HG02798 (cell line): ENCODE results near the gene SPEM2.

Experiments used
- ATAC-seq: cut with Tn5 transposase; IDR thresholded peaks from one replicate; pipeline ENCODE4 v1.9.1; 2021; ENCODE audit warnings: mild to moderate bottlenecking; ENCODE audit not compliant: unreplicated experiment, poor library complexity

SPEM2 gene

DNA sequence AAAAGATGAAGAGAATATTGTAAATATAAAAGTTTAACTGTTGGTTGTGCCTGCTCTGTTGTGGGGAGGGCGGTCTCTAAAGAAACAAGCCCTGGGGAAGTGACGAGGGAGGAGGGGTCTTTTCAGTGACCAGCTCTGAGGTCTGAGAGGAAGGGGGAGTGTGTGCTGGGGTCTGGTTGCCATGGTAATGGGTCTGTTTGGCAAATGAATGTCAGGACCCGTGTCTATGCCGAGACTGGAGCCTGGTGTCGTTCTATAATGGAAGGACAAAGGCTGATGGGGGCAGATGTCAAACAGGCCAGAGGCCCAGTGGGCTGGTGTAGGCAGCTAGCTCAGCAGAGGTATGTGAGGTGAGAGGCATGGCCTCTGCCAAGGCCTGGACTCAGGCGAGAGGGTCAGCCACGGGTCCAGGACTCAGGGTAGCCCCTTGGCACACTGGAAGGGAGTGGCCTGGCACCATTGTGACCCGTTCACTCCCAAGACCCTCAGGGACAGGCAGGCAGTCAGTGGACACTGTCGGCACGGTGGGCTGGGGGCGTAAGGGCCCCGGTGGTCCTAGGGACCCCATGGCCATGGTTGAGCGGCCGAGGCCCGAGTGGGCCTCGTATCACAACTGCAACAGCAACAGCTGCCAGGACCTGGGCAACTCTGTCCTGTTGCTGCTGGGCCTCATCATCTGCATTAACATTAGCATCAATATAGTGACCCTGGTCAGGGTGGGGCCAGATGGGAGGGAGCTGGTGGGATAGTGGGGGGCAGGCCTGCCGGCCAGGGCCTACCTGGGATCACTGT is 5.4 kb upstream of the SPEM2 start, which contains the start of gene SPEM1:
TSS of gene SPEM1 (plus strand) at position 506 of the 792 bp plus-strand sequence. CDS start at position 567, 61 bp downstream.
- ATAC-seq, result no peak

DNA sequence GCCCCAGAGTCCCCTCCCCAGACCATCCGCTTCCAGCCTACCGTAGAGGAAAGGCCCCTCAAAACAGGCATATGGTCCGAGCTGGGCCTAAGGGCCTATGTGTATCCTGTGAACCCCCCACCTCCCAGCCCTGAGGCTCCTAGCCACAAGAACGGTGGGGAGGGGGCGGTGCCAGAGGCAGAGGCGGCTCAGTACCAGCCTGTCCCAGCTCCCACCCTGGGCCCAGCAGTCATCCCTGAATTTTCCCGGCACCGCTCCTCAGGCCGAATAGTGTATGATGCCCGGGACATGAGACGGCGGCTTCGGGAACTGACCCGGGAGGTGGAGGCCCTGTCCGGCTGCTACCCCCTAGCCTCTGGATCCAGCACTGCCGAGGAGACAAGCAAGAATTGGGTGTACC is 4.2 kb upstream of the SPEM2 start:
- no peak for ATAC-seq

DNA sequence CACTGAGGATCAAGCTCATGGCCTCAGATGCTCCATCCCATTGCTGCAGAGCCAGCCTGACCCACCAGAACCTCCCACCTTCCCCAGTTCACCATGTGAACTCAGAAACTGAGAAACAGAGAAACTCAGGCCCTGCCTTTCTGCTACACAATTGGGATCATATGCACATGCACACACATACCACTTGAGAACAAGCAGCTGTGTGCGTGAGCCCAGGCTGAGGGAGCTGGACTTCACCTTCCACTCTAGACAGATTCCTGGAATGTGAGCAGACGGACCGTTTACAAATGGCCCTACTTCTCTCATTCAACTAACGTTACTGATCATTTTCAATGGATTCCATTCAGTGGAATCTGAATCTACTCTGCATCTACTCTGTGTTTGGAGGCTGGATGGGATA is 1.7 kb upstream of the SPEM2 start:
- no peak for ATAC-seq

DNA sequence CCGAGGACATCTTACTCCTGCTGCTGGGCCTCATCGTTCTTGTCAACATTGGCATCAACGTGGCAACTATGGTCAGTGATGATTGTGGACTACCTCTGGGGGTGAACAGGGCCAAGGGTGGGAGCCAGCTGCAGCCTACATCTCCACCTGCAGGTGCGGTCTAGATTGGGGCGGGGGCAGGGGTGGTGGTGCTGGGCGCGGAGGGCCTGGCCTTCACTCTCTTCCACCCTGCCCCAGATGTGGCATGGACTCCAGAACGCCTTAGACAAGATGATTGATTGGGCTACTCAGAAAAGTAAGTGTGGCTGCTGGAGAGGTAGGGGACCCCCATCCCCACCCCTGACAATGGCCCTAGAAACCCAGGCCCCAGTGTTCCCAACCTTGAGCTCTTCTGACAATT is 340 bp downstream of the SPEM2 start:
- ATAC-seq, result no peak

DNA sequence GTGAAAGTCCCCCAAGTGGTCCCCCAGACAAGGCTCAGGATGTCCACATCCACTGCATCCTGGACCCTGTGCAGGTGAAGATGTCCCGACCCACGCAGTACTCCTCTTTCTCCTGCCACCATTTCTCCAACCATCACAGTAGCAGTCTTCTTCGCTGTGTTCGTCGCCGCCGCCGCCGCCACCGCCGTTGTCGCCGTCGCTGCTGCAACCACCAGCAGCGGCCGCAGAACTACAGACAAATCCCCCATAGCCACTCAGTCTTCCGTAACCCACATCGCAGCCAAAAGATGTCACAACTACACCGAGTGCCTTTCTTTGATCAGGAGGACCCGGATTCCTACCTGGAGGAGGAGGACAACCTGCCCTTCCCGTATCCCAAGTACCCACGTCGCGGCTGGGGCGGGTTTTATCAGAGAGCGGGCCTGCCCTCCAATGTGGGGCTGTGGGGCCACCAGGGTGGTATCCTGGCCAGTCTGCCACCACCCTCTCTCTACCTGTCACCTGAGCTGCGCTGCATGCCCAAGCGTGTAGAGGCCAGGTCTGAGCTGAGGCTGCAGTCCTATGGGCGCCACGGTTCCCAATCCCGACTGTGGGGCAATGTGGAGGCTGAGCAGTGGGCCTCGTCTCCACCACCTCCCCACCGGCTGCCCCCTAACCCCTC is 917 bp downstream of the SPEM2 start:
- ATAC-seq, result no peak

DNA sequence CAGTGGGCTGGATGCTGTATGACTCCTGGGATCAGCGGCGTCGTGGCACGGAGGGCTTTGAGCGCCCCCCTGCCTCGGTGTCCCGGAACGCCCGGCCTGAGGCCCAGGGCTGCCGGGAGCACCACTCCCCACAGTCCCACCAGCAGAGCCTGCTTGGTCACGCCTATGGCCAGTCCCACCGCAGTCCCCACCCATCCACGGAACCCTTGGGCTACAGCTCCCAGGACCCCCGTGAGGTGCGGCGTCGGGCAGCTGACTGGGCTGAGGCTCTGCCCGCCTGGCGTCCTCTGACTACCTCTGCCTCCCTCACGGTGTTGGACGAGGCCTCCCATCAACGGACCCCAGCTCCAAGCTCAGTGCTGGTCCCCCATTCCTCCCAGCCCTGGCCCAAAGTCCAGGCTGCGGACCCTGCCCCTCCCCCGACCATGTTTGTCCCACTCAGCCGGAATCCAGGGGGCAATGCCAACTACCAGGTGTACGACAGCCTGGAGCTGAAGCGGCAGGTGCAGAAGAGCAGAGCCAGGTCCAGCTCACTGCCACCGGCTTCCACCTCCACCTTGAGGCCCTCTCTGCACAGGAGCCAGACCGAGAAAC is 1.6 kb downstream of the SPEM2 start:
- no peak for ATAC-seq

DNA sequence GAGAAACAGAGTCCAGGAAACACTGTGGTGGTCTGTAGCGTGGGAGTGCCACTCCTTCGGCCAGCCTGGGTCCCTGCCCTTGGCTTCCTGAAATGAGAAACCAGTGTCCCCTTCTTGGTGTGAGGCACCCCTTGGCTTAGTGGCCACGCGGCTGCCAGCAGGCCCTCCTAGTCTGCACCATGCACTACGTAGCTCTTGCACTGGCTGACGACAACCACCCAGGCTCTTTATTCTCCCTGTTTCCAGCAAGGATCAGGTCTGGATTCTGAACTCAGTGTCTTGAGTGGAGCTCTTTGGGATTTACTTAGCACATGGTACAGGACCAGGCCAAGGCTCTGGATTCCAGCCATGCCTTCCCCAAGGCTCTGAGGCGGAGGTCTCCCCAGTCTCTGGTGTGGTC is 2.1 kb downstream of the SPEM2 start:
- ATAC-seq, result no peak

DNA sequence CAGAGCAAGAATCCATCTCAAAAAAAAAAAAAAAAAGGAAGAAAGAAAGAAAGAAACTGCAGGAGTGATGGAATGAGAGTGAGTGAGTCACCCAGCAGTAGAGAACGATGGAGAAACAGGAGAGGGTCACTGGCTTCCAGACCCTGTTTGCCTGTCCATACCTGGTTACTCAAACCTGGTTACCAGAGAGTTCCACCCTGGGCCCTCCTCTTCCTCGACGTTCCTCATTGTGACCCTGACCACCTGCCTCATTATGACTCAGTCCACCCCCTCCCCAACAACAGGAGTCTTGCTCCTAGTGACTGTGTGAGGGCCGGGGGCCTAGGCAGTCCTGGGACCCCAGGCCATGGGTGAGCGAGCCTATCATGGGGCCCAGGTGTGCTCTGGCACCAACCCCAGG is 3.1 kb downstream of the SPEM2 start, which contains the start of gene SPEM3:
TSS of gene SPEM3 (plus strand) at position 301 of the 400 bp plus-strand sequence. CDS start at position 347, 46 bp downstream.
- no peak for ATAC-seq

DNA sequence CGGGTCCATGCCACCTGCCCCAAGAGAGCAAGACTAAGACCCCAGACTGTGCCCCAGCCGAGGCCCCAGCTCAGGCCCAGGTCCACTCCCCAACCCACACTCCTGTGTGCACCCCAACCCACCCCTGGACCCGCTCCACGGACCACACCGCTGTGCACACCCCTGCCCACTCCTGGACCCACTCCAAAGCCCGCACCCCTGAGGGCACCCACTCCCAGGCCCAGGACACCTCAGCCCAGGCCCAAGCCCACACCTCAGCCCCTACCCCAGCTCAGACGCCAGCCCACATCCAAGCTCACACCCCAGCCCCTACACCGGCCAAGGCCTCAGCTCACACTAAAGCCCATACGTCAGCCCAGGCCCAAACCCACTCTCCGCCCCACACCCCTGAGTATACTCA is 4.3 kb downstream of the SPEM2 start:
- ATAC-seq, result no peak

DNA sequence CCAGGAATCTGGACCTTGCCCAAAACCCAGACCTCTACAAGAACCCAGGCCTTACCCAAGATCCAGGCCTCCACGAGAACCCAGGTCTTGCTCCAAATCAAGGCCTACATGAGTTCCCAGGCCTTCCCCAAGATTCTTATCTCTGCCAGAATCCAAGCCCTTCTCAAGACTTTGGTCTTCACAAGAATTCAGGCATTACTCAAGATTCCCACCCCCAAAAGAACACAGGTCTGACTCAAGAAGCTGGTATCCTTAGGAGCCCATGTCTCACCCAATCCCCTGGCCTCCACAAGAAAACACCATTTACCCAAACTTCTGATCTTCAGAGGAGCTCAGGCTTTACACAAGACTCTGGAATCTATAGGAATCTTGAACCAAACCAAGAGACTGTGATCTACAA is 5.8 kb downstream of the SPEM2 start:
- no peak for ATAC-seq

DNA sequence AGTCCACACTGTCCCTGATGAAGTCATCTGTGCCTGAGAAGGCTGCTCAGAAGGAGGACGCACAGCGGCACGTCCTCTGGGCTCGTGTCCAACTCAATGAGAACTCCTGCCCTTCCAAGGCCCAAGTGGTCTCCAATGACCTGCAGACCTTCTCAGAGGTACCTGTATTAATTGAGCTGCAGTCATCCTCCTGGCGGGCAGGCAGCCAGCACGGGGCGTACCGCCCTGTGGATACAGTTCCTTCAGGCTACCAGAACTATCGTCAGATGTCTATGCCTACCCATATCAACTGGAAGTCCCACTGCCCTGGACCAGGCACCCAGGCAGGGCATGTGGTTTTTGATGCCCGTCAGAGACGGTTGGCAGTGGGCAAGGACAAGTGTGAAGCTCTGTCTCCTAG is 6.9 kb downstream of the SPEM2 start:
- ATAC-seq, result no peak

DNA sequence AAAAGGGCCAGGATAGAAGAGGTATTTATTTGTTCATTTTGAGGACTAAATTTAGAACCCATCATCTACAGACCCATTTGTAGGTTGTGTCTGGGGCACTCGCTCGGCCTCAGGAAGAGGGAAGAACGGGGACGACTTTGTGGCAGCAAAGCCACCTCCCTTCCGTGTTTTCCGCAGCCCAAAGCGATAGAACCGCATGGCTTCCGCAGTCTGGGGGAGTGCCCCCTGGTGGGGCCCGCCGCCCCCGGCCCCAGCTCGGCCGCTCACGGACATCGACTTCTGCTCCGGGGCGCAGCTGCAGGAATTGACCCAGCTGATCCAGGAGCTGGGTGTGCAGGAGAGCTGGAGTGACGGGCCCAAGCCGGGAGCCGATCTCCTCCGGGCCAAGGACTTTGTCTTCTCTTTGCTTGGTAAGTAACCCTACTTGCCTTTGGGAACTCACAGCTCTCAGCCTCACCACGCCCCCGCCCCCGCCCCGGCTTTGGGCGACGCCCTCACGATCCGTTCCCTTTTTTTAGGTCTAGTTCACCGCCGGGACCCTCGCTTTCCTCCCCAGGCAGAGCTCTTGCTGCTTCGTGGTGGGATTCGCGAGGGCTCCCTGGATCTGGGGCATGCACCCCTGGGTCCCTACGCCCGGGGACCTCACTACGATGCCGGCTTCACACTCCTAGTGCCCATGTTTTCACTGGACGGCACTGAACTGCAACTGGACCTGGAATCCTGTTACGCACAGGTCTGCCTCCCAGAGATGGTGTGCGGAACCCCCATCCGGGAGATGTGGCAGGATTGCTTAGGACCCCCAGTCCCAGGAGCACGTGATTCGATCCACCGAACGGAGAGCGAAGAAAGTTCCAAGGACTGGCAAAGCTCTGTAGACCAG is 10.5 kb downstream of the SPEM2 start:
- ATAC-seq, result no peak

DNA sequence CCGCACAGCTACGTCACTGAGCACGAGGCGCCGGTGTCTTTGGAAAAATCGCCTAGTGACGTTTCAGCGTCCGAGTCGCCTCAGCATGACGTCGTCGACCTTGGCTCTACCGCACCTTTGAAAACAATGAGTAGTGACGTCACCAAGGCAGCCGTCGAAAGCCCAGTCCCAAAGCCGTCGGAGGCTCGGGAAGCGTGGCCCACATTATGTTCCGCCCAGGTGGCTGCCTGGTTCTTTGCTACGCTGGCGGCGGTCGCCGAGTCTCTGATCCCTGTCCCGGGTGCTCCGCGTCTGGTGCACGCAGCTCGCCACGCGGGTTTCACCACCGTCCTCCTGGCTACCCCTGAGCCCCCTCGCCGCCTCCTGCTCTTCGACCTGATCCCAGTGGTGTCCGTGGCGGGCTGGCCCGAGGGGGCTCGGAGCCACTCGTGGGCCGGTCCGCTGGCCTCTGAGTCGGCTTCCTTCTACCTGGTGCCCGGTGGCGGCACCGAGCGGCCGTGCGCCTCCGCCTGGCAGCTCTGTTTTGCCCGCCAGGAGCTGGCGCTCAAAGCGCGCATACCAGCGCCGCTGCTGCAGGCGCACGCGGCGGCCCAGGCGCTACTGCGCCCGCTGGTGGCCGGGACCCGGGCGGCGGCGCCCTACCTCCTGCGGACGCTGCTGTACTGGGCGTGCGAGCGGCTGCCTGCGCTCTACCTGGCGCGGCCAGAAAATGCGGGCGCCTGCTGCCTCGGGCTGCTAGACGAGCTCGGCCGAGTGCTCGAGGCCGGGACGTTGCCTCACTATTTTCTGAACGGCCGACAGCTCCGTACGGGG is 11.3 kb downstream of the SPEM2 start:
- ATAC-seq, result peak; percentile 20

DNA sequence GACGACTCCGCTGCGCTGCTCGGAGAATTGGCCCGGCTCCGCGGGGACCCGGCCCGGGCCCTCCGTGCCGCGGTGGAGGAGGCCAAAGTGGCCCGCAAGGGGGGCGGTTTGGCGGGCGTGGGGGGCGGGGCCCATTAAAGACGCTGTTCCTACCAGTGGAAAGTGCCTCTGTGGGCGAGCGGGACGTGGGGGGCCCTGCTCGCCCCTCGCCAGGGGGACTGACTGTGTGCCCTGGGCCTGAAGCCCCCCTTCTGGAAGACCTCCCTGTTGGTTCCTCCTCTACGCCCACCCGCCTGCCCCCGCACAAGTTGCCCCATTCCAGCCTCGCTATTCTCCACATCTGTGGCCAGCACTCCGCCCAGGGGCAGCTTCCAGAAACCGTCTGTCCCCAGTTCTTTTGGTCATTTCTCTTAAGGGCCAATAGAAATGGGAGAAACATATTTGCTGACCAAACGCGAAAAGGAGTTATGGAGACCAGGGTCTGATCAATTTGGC is 12.0 kb downstream of the SPEM2 start:
- no peak for ATAC-seq

DNA sequence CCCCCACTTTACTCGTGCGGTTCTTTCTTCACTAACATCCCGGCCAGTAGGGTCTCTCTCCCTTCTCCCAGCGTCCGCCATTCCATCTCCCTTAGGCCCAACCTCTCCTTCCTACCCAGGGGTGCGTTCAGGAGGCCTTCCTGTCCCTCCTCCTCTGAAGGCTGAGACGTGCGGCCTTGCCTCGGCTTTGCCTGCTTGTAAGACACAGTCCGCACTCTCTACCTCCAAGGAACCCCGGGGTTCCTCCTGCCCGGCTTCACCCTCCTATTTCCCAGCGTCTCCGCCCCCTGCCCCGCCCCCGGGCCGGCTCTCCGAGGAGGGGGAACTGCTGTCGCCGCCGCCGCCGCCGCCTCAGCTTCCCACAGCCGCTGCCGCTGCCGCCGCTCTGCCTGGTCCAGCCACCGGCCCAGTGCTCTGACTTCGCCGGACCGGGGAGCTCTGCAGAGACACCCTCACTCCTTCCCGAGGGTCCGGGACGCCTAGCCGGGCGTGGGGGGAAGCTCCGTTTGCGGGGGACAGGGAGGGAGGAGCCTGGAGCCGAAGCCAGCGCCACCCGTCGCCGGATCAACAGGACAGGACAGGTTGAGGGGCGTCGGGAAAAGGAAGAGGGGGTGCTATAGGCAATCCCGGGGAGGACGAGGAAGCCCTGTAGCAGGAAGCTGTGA is 12.7 kb downstream of the SPEM2 start:
- no peak for ATAC-seq

DNA sequence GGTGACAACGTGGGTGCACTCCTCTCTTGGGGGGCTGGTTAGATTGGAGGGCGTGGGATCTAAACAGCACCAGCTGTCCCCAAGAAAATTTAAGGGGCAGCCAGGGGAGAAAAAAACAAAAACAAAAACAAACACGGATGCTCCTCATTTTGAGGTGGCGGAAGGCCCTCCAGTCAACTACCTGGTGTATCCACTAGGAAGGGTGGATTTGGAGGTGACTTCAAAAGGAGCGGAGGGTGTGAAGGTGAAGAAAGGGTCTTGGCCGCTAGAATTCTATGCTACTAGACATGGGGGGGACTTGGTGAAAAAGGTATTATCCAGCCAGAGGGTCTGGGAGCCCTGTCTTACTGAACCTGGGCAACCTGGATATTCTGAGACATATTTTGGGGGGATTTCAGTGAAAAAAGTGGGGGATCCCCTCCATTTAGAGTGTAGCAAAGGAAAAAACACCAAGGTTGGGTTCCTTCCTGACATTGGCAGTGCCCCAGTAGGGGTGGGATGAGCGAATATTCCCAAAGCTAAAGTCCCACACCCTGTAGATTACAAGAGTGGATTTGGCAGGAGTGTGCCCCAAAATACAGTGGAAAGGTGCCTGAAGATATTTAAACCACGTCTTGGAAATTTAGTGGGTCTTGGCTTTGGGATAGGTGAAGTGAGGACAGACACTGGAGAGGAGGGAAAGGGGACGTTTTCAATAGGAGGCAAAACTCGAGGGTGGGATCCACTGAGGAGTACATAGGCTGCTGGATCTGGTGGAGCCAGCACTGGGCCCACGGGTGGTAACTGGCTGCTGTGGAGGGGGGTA is 13.4 kb downstream of the SPEM2 start:
- no peak for ATAC-seq

DNA sequence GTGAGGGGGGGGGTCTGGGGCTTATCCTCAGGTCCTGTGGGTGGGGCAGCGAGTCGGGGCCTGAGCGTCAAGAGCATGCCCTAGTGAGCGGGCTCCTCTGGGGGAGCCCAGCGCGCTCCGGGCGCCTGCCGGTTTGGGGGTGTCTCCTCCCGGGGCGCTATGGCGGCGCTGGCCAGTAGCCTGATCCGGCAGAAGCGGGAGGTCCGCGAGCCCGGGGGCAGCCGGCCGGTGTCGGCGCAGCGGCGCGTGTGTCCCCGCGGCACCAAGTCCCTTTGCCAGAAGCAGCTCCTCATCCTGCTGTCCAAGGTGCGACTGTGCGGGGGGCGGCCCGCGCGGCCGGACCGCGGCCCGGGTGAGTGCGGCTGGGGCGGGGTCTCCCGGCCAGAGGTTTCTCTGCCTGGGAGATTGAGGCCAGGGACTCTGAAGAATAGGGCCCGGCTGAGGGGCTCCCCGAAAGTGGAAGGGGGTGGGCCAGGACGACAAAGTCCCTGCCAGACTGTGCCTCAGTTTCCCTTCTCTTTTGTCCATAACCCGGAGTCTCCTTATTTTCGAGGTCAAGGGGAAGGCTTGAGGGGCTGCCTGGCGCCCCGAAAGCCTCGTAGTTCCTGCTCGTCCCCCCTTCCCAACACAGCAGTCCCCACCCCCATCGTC is 14.2 kb downstream of the SPEM2 start, which contains the start of gene FGF11:
TSS of gene FGF11 (plus strand) at position 51 of the 651 bp plus-strand sequence. CDS start at position 160, 109 bp downstream.
- ATAC-seq, result no peak
